Activated CD8-positive, alpha-beta memory T cell treated with anti-CD3 and anti-CD28 coated beads for 48 hours (primary cell): ENCODE measurements around the gene PUSL1.
"Not testable (repeated sequence)": the region's sequence is repeated elsewhere in the genome, so short reads cannot be mapped to it uniquely, and the experiment has no call there.

ENCODE experiments used
- DNase-seq, 3 experiments: peaks; one replicate each; pipeline ENCODE4 v3.0.0-alpha.2; 2020; ENCODE audit warnings: low read depth in 2 of 3, low spot score in 2 of 3

PUSL1 gene

GRCh38 chr1:1309251-1310108 is 1.1 kb downstream of the PUSL1 start:
- no peak for DNase-seq

DNA sequence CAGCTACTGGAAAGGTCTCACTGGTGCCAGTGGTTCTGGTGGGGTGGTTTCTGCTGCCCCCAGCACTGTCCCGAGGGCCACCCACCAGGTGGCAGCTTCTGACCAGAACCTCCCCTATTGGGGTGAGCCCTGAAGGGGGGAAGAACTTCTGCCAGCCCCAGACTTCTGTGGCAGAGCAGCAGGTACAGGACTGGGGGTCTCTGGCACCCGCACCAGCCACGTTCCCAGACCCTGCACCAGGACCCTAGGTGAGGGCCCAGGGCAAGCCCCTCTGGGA is 1.6 kb downstream of the PUSL1 start:
- DNase-seq = no peak

GRCh38 chr1:1310476-1311053 is 2.2 kb downstream of the PUSL1 start:
- no peak for DNase-seq

GRCh38 chr1:1311107-1312104 is 3.0 kb downstream of the PUSL1 start:
- no peak for DNase-seq

- no peak for DNase-seq
Observed at GRCh38 chr1:1312450-1313314, 4.3 kb downstream of the PUSL1 start.

GRCh38 chr1:1313500-1314236 is 5.3 kb downstream of the PUSL1 start:
- DNase-seq = no peak

GRCh38 chr1:1314237-1314586 is 5.8 kb downstream of the PUSL1 start:
- no peak for DNase-seq

- DNase-seq = no peak
Observed at GRCh38 chr1:1314678-1315335, 6.4 kb downstream of the PUSL1 start.

- no peak for DNase-seq
Observed at GRCh38 chr1:1315435-1315954, 7.1 kb downstream of the PUSL1 start.

DNA sequence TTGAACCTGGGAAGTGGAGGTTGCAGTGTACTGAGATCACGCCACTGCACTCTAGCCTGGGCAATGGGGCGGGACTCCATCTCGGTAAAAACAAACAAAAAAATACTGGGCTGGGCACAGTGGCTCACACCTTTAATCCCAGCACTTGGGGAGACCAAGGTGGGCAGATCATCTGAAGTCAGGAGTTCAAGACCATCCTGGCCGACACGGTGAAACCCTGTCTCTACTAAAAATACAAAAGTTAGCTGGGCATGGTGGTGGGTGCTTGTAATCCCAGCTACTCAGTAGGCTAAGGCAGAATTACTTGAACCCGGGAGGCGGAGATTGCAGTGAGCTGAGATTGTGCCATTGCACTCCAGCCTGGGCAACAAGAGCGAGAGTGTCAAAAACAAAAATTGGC is 7.8 kb downstream of the PUSL1 start:
- not testable (repeated sequence) for DNase-seq

DNA sequence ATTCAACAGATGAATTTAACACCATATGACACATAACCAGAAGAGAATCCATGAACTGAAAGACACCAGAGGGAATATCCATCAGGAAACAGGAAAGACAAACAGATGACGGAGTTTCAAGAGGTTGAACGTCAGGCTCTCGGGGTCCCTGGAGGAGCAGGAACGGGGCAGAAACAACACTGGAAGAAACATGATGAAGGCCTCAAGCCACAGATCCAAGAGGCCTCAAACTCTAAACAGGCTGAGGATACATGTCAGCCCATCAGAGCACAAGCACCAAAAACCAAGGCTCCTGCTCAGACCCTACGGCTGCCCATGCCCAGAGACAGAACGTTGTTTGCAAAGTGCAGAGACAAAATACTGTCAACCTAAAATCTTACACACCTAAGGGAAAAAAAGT is 9.0 kb downstream of the PUSL1 start:
- DNase-seq = no peak

- DNase-seq = no peak
Observed at GRCh38 chr1:1318131-1318652, 9.8 kb downstream of the PUSL1 start.

DNA sequence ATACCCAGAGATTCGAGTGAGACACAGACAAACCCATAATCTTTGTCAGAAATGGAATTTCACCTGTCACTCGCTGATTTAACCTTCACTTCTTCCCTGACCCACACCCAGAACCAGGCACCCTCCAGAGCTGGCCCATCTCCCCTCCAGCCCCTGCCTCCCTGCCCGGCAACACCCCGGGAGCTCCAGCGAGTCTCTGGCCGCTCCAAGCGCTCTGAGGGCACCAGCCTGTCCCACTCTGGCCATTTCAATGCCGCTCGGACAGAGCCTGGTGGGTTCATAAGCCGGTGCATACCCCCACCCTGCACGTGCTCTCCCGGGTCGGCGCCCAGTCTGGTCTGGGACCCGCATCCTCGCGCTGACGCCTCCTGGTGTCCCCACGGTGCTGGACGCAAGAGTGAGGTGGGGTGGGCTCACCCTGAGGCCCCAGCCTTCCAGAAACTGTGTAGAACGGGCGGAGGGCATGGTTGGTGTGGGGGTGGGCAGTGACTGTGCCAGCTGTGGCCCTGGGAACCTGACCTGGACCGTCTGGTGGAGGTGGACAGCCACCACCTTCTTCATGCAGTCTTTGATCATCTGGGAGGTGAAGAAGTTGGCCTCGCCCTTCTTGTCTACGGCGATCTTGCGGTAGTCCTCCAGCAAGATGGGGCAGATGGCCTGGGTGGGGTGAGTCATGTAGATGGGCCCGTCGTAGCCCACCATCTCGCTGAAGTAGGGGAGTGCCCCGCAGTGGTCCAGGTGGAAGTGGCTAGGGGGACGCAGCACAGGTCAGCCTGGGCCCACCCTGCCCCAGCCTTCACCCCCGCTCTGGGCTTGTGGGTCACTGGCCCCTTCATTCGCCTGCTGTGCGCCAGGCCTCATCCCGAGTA is 10.6 kb downstream of the PUSL1 start:
- DNase-seq = no peak

GRCh38 chr1:1319646-1319941 is 11.2 kb downstream of the PUSL1 start:
- DNase-seq = no peak

DNA sequence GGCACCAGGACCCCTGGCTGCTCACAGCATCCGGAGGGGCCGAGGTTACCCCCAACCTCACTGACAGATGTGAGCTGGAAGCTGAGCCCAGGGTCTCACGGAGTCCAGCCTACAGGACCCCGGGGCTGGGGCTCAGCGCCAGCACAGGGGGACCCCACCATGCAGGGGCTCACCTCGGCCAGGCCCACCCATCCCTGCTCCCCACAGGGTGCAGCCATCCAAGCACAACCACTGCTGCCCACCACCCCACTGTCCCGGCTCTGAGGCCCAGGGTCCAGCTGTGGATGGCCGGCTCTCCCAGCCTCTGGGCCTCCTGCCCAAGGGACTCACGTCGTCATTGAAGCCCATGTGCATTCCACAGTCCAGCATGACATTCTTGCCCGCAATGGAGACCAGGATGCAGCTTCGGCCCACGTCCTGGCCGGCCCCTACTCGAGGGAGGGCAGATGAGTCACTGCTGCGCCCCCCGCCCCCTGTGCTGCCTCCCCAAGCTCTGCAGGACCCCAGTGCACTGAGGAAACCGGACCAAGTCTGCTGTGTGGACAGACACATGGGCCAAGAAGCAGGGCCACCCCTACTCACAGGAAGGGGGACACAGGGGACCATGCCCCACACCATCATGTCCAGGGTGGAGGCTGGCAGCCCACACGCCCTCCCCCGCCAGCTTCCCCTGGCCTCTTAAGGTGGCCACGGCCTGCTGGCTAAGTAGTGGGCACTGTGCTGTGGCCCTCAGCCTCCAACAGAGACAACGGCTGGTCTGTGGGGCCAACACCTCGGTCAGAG is 12.5 kb downstream of the PUSL1 start:
- DNase-seq = no peak

DNA sequence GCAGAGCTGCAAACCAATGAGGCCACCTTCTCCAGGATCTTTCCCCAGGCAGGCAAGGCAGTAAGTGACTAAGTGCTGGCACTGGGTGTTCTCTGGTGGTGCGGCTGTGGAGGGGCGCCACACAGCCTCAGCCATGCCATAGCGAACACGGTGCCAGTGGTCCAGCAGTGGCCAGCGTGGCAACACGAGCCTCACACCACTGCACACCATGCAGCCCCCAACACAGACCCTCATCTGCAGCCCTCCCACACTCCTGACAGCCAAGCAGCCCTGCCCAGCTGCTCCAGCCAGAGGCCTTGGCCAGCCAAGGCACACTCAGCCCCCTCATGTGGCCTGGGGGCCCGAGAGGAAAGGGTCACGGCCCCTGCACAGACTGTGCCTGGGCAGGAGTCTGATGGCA is 13.1 kb downstream of the PUSL1 start:
- DNase-seq = no peak

DNA sequence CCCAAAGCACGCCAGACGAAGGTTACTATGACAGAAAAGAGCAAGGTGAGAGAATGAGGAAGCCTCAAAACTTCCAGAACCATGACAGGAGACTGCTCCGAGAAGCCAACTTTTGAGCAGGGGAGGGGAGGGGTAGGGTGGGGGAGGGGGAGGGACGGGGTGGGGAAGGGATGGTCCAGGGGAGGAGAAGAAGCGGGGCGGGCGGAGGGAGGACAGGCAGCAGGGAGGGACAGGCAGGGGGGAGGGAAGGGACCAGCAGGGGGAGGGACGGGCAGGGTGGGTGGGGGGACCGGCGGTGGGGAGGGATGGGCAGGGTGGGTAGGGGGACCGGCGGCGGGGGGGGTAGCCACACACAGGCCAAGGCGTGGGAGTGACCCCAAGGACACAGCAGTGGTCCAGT is 14.0 kb downstream of the PUSL1 start:
- DNase-seq = no peak

DNA sequence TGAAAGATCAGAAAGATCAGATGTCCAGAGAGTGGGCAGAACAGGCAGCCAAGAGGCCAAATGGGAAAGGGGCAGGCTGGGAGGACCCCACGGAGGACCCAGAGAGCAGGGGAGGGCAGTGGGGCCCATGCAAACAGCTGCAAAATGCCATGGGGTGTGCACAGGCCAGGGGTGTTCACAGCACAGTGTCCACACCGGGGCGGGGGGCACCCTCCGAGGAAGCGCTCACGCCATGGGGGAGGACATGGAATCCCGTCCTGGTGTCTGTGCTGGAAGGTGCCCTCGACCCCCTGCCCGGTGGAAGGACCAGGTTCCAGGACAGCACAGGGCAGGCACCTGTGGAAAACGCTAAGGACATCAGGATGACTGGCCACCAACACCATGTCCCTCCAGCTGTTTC is 14.6 kb downstream of the PUSL1 start:
- no peak for DNase-seq
